Activated CD4-positive, alpha-beta memory T cell treated with anti-CD3 and anti-CD28 coated beads, Interleukin-2, amount 10 ng/mL, durations not matched to agents 7 days and 5 days (primary cell): ENCODE measurements around the gene TIAM2. TPM values are rescaled to one million over a fixed set of nuclear protein-coding genes. Genes with fewer than 3 reads are reported as not detected.

Experiments used
- CTCF ChIA-PET: fragments of 350-600 bp; sonication (Branson Sonifier 250); formaldehyde crosslinking; loops from one replicate; lab custom pipeline; 2021; ENCODE audit warnings: antibody characterized with exemption, inconsistent platforms; lab: Charles Lee
- POLR2A ChIA-PET: fragments of 350-600 bp; sonication (Branson Sonifier 250); formaldehyde crosslinking; loops from one replicate; lab custom pipeline; 2021; ENCODE audit warnings: antibody characterized with exemption; lab: Charles Lee
- DNase-seq: peaks from one replicate; pipeline ENCODE4 v3.0.0-alpha.2; 2020
- H3K27ac Mint-ChIP-seq: one replicate; pipeline ENCODE4 v1.8.0; 2021; ENCODE audit warnings: mild to moderate bottlenecking, mixed read lengths
- H3K27me3 Mint-ChIP-seq: one replicate; pipeline ENCODE4 v1.8.0; 2021; ENCODE audit warnings: mixed read lengths
- H3K36me3 Mint-ChIP-seq: one replicate; pipeline ENCODE4 v1.8.0; 2021; ENCODE audit warnings: low read depth, mixed read lengths
- H3K4me1 Mint-ChIP-seq: one replicate; pipeline ENCODE4 v1.8.0; 2021; ENCODE audit warnings: mixed read lengths
- H3K4me3 Mint-ChIP-seq: one replicate; pipeline ENCODE4 v1.8.0; 2021; ENCODE audit warnings: mild to moderate bottlenecking, mixed read lengths
- H3K9me3 Mint-ChIP-seq: one replicate; pipeline ENCODE4 v1.8.0; 2021; ENCODE audit warnings: mixed read lengths
- total RNA-seq, 2 experiments: library from RNA; stranded (reverse); gene quantifications; one replicate each; pipeline ENCODE4 v1.2.3, GENCODE V29; 2021

Gene TIAM2
- total RNA-seq, 2 experiments from 2014 or later: 6.1 to 8.3 TPM

- no peak for DNase-seq
- H3K4me3 Mint-ChIP-seq: no peak overlapping the region
- peaks cover 8% of the 10 kb centered on the region for H3K36me3 Mint-ChIP-seq
- H3K4me1 Mint-ChIP-seq: no peaks in the 10 kb centered on the region
- no peaks in the 10 kb centered on the region for H3K27me3 Mint-ChIP-seq
- ChIA-PET CTCF (interaction anchor here (0.6 to 1.5 kb wide), 2 partner anchors 67 to 68 kb away, joined by 3 read pairs; no protein-coding TSS in a partner anchor), POLR2A (no interaction called here)
- H3K9me3 Mint-ChIP-seq: no peaks in the 10 kb centered on the region
- no peak overlapping the region for H3K27ac Mint-ChIP-seq
Observed at GRCh38 chr6:155245831-155246230, 250.7 kb downstream of the TIAM2 start.

DNA sequence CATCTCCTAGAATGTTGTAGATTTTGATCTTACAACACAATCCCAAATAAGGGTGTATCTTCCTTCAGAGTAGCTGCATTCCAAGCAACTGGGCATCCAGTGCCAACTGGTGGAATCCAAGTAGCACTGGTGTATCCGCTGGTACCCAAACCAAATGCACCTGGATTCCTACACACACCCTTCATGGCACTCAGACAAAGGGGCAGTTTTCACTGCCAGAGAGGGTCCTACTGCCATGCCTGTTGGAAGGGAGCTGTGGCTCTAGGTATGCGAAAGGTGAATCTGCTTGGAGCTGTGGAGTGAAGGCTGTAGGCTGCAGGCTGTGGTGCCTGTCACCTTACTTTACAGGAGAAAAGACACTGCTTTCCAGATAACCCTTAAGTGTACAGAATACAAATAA, 251.7 kb downstream of the TIAM2 start:
- no peaks in the 10 kb centered on the region for H3K4me1 Mint-ChIP-seq
- CTCF ChIA-PET: interaction anchor here (1.4 to 3.3 kb wide), 2 partner anchors 52 to 69 kb away, joined by 3 to 38 read pairs; no protein-coding TSS in a partner anchor
- H3K36me3 Mint-ChIP-seq: peaks cover 8% of the 10 kb centered on the region
- no peaks in the 10 kb centered on the region for H3K9me3 Mint-ChIP-seq
- POLR2A ChIA-PET: no interaction called here
- H3K27me3 Mint-ChIP-seq: no peaks in the 10 kb centered on the region
- H3K4me3 Mint-ChIP-seq: no peak overlapping the region
- H3K27ac Mint-ChIP-seq: no peak overlapping the region
- no peak for DNase-seq

DNA sequence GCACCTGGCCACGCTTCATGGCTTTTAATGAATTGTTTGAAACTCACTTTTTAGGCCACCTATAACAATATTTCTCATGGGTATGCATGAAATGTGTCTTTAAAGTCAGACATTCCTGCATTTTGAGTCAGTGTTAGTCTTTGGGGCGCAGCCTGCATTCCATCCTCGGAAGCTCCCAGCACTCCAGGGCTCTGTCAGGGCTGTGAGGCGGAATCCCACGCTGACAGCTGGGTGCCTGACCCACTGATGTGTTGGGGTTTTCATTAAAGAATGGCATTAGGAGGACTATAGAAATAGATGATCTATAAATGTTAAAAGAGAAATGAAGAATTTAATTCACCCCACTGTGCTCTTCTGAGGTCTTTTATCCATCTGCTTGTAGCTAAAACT, 252.5 kb downstream of the TIAM2 start:
- CTCF ChIA-PET: interaction anchor here (0.9 to 3.3 kb wide), 6 partner anchors 23 to 320 kb away, joined by 3 to 38 read pairs (median 4); no protein-coding TSS in a partner anchor
- H3K36me3 Mint-ChIP-seq: peaks cover 8% of the 10 kb centered on the region
- no peaks in the 10 kb centered on the region for H3K4me1 Mint-ChIP-seq
- H3K27ac Mint-ChIP-seq: no peak overlapping the region
- POLR2A ChIA-PET: no interaction called here
- no peak for DNase-seq
- H3K27me3 Mint-ChIP-seq: no peaks in the 10 kb centered on the region
- H3K4me3 Mint-ChIP-seq: no peak overlapping the region
- no peaks in the 10 kb centered on the region for H3K9me3 Mint-ChIP-seq

- POLR2A ChIA-PET: no interaction called here
- peak; percentile 28 for DNase-seq
Observed at GRCh38 chr6:155248008-155249001, 253.2 kb downstream of the TIAM2 start.

GRCh38 chr6:155250701-155251381, 255.7 kb downstream of the TIAM2 start:
- no peaks in the 10 kb centered on the region for H3K27me3 Mint-ChIP-seq
- peaks cover 27% of the 10 kb centered on the region for H3K36me3 Mint-ChIP-seq
- POLR2A ChIA-PET: no interaction called here
- H3K4me1 Mint-ChIP-seq: no peaks in the 10 kb centered on the region
- CTCF ChIA-PET: interaction anchor here (0.8 to 1.8 kb wide), 3 partner anchors 72 to 322 kb away, joined by 3 to 12 read pairs (median 4); no protein-coding TSS in a partner anchor
- no peak for DNase-seq
- no peaks in the 10 kb centered on the region for H3K9me3 Mint-ChIP-seq
- H3K27ac Mint-ChIP-seq: no peak overlapping the region
- H3K4me3 Mint-ChIP-seq: no peak overlapping the region

More at GRCh38 chr6:155248008-155249001, 253.2 kb downstream of the TIAM2 start:
- Mint-ChIP-seq H3K4me1 (no peaks in the 10 kb centered on the region), H3K36me3 (peaks cover 8% of the 10 kb centered on the region), H3K4me3 (no peak overlapping the region), H3K9me3 (no peaks in the 10 kb centered on the region), H3K27ac (no peak overlapping the region), H3K27me3 (no peaks in the 10 kb centered on the region)
- CTCF ChIA-PET: interaction anchor here (0.9 to 3.3 kb wide), 8 partner anchors 24 to 321 kb away, joined by 3 to 38 read pairs (median 3); no protein-coding TSS in a partner anchor

DNA sequence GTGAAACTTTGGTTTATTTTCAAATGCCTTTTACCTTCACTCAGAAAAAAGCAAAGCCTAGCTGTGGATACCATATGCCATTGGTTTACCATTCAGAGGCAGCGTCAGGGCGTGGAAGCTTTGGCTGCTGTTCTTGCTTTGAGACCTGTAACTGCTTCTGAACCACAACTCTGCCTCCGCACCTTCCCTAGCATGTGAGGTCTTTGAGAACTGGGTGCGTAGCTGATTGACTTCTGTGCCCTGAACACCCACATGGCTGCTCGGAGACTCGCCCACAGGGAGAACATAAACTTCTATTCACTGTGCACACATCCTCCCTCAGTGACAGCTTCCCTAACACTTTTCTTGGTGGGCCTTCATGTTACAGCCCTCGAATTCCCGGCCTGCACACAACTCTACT, 257.5 kb downstream of the TIAM2 start:
- Mint-ChIP-seq H3K9me3 (no peaks in the 10 kb centered on the region), H3K4me3 (no peak overlapping the region), H3K27ac (no peak overlapping the region), H3K36me3 (peaks cover 38% of the 10 kb centered on the region), H3K27me3 (no peaks in the 10 kb centered on the region), H3K4me1 (no peaks in the 10 kb centered on the region)
- DNase-seq: no peak
- POLR2A ChIA-PET: no interaction called here
- CTCF ChIA-PET: no interaction called here

DNA sequence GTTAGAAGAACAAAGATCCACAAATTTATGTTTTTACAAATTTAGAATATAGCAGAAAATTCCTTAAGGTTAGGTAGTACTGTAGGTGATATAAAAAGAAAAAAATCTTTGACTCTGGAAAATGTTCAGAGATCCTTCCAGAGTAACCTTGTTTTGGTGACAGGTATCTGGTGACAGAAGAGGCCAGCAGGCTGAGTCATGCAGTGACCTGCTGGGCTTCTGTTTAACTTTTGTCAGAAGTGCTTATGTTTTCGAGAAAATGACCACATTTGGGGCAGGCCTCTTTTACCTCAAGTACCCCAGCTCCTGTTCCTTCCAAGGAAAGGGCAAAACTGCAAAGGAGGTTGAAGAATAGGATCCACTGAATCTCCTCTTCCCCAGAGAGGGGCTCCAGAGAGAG, 258.2 kb downstream of the TIAM2 start:
- H3K4me3 Mint-ChIP-seq: no peak overlapping the region
- H3K27ac Mint-ChIP-seq: no peak overlapping the region
- ChIA-PET CTCF (no interaction called here), POLR2A (no interaction called here)
- H3K4me1 Mint-ChIP-seq: no peaks in the 10 kb centered on the region
- H3K27me3 Mint-ChIP-seq: no peaks in the 10 kb centered on the region
- no peaks in the 10 kb centered on the region for H3K9me3 Mint-ChIP-seq
- DNase-seq: no peak
- peaks cover 41% of the 10 kb centered on the region for H3K36me3 Mint-ChIP-seq

DNA sequence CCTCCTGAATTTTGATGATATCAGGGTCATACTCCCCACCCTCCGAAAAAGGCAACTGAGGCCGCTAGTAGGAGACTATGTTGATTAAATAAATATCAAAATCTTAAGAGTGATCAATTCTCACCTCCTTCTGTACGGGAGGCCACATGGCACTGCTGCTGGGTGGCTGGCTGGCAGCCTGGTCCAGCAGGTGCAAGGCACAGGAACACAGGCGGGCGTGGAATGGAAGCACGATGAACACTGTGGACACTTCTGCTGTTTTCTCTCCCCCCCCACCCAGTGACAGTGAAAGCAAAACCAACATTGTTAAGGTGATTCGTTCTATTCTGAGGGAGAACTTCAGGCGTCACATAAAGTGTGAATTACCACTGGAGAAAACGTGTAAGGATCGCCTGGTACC, 259.0 kb downstream of the TIAM2 start:
- no peaks in the 10 kb centered on the region for H3K9me3 Mint-ChIP-seq
- no peaks in the 10 kb centered on the region for H3K27me3 Mint-ChIP-seq
- no peak for DNase-seq
- no peak overlapping the region for H3K4me3 Mint-ChIP-seq
- H3K4me1 Mint-ChIP-seq: no peaks in the 10 kb centered on the region
- POLR2A ChIA-PET: no interaction called here
- no peak overlapping the region for H3K27ac Mint-ChIP-seq
- CTCF ChIA-PET: no interaction called here
- H3K36me3 Mint-ChIP-seq: peaks cover 41% of the 10 kb centered on the region

DNA sequence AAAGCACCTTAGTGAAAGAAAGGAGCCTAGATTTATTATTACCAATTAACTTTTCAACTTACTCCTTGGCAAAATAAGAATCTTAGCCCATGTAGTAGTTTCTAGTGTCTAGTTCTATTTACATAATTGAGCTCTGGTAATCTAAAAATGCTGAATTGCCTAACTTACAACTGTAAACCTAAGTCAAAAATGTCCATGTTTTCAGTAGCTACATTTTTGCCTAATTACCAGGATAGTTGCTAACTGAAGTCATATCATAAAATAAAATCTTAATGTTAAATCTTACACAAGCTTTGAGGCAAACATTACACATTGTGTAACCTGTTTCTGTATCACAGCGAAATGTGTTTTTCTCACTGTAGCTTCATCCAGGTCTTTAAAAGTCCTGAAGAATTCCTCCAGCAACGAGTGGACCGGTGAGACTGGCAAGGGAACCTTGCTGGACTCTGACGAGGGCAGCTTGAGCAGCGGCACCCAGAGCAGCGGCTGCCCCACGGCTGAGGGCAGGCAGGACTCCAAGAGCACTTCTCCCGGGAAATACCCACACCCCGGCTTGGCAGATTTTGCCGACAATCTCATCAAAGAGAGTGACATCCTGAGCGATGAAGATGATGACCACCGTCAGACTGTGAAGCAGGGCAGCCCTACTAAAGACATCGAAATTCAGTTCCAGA, 261.1 kb downstream of the TIAM2 start:
- H3K27ac Mint-ChIP-seq: no peak overlapping the region
- peaks cover 4% of the 10 kb centered on the region for H3K4me1 Mint-ChIP-seq
- no peaks in the 10 kb centered on the region for H3K27me3 Mint-ChIP-seq
- peaks cover 44% of the 10 kb centered on the region for H3K36me3 Mint-ChIP-seq
- ChIA-PET POLR2A (no interaction called here), CTCF (no interaction called here)
- no peak overlapping the region for H3K4me3 Mint-ChIP-seq
- H3K9me3 Mint-ChIP-seq: no peaks in the 10 kb centered on the region
- DNase-seq: no peak

DNA sequence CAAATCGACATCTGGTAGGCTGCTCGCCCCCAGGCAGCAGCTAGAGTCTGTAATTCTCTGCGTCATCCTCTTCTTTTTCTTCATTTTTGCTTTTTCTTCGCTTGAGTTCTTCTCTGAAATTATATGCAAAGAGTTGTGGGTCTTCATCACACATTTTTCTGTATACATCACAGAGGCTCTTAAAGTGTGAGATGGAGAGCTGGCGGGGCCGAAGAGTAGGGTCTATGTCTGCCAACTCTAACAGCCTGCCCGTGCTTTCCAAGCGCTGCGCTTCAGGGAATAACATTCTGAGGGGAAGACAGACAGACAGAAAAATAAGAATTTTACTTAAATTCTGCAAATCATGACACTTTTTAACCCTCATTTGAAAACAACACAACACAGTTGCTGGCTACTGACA, 262.7 kb downstream of the TIAM2 start:
- ChIA-PET POLR2A (interaction anchor here (1.7 kb wide), 1 partner anchor 57 kb away, joined by 3 read pairs; no protein-coding TSS in a partner anchor), CTCF (interaction anchor here (0.6 to 1.8 kb wide), 2 partner anchors 13 to 326 kb away, joined by 3 to 5 read pairs; no protein-coding TSS in a partner anchor)
- Mint-ChIP-seq H3K9me3 (no peaks in the 10 kb centered on the region), H3K27me3 (no peaks in the 10 kb centered on the region), H3K27ac (no peak overlapping the region), H3K36me3 (peaks cover 51% of the 10 kb centered on the region), H3K4me3 (no peak overlapping the region), H3K4me1 (peaks cover 5% of the 10 kb centered on the region)
- no peak for DNase-seq

DNA sequence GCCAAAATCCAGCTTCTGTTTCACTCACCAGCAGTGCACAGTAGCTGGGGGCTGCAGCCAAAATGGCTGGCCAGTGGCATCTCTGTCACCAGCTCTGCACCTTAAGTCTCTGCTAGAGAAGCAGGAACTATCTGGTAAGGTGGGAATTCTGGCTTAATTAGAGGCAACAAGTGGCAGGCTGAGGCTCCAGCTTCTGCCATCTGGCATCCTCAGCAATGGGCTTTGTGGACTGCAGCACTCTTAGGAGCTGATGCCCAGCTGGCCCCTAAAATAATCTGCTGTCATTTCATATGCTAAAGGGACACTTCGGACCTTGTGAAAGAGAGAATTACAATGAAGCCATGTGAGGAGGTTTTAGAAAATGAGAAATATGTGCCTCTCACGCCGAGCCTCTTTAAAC, 264.1 kb downstream of the TIAM2 start:
- no peak overlapping the region for H3K4me3 Mint-ChIP-seq
- H3K9me3 Mint-ChIP-seq: no peaks in the 10 kb centered on the region
- POLR2A ChIA-PET: interaction anchor here (1.7 kb wide), 1 partner anchor 56 kb away, joined by 3 read pairs; no protein-coding TSS in a partner anchor
- DNase-seq: no peak
- CTCF ChIA-PET: interaction anchor here (1.8 kb wide), 1 partner anchor 11 kb away, joined by 5 read pairs; no protein-coding TSS in a partner anchor
- H3K27ac Mint-ChIP-seq: no peak overlapping the region
- peaks cover 46% of the 10 kb centered on the region for H3K36me3 Mint-ChIP-seq
- no peaks in the 10 kb centered on the region for H3K27me3 Mint-ChIP-seq
- peaks cover 5% of the 10 kb centered on the region for H3K4me1 Mint-ChIP-seq

- peaks cover 5% of the 10 kb centered on the region for H3K4me1 Mint-ChIP-seq
- no peak overlapping the region for H3K4me3 Mint-ChIP-seq
- no peaks in the 10 kb centered on the region for H3K27me3 Mint-ChIP-seq
- ChIA-PET POLR2A (no interaction called here), CTCF (no interaction called here)
- peaks cover 45% of the 10 kb centered on the region for H3K36me3 Mint-ChIP-seq
- no peak for DNase-seq
- H3K9me3 Mint-ChIP-seq: no peaks in the 10 kb centered on the region
- no peak overlapping the region for H3K27ac Mint-ChIP-seq
Observed at GRCh38 chr6:155259897-155260296, 264.8 kb downstream of the TIAM2 start.
